H1 (cell line): Measurements from ENCODE around the gene OTUB1. TPM values are rescaled to one million over a fixed set of nuclear protein-coding genes. Genes with fewer than 3 reads are reported as not detected.

Experiments used
- CTCF ChIA-PET: fragments of 300-600 bp; sonication (Branson Sonifier 250); formaldehyde crosslinking; loops from one replicate; lab custom pipeline; 2021; ENCODE audit not compliant: partially characterized antibody; lab: Charles Lee
- POLR2A ChIA-PET: fragments of 300-600 bp; sonication (Branson Sonifier 250); formaldehyde crosslinking; loops from one replicate; lab custom pipeline; 2021; ENCODE audit warnings: inconsistent platforms; ENCODE audit not compliant: partially characterized antibody; lab: Charles Lee
- DNase-seq, 2 experiments: peaks; one replicate each; pipeline versions ENCODE4 v3.0.0 to v3.0.0-alpha.2; 2010 to 2022; ENCODE audit warnings: low spot score in 2 of 2, low read depth in 1 of 2, mixed read lengths in 1 of 2
- FAIRE-seq: peaks from 2 replicates; lab custom pipeline; 2011; peaks lifted over from hg19 to GRCh38; lab: Jason Lieb, UNC
- H2AFZ ChIP-seq: 2 replicates; pipeline ENCODE4 v1.8.1; 2012; ENCODE audit warnings: low read length, inconsistent platforms
- H2AK5ac ChIP-seq: 2 replicates; pipeline ENCODE4 v1.6.1; 2013; ENCODE audit warnings: low read depth, low read length
- H2BK120ac ChIP-seq: replicated peaks from 2 replicates; pipeline ENCODE3; 2013; ENCODE audit warnings: low read depth, low read length, inconsistent platforms
- H2BK12ac ChIP-seq: 2 replicates; pipeline ENCODE4 v1.6.1; 2013; ENCODE audit warnings: low read depth, low read length
- H2BK15ac ChIP-seq: 2 replicates; pipeline ENCODE4 v1.6.1; 2013; ENCODE audit warnings: low read length
- H2BK20ac ChIP-seq: 2 replicates; pipeline ENCODE4 v1.6.1; 2013; ENCODE audit warnings: low read length
- H2BK5ac ChIP-seq: 2 replicates; pipeline ENCODE4 v1.6.1; 2013; ENCODE audit warnings: low read depth, low read length
- H3K14ac ChIP-seq: 2 replicates; pipeline ENCODE4 v1.6.1; 2013; ENCODE audit warnings: inconsistent platforms; ENCODE audit not compliant: insufficient read length
- H3K18ac ChIP-seq: 2 replicates; pipeline ENCODE4 v1.6.1; 2013; ENCODE audit warnings: low read length; ENCODE audit errors: extremely low read depth
- H3K23ac ChIP-seq: 2 replicates; pipeline ENCODE4 v1.6.1; 2013; ENCODE audit warnings: inconsistent platforms; ENCODE audit not compliant: insufficient read length
- H3K23me2 ChIP-seq: 2 replicates; pipeline ENCODE4 v1.6.1; 2013; ENCODE audit warnings: low read depth, low read length
- H3K27ac ChIP-seq: 2 replicates; pipeline ENCODE4 v1.6.1; 2011; ENCODE audit warnings: low read depth, low read length, inconsistent platforms
- H3K27me3 ChIP-seq, 4 experiments: replicated peaks in 1 of 4; 1 replicate in 1 of 4; 2 replicates in 3 of 4; pipeline versions ENCODE4 v1.6.1 to v1.8.1; 2011 to 2013; ENCODE audit warnings: low read length in 3 of 4, mild to moderate bottlenecking in 3 of 4, inconsistent platforms in 2 of 4, mixed read lengths in 2 of 4, moderate library complexity in 1 of 4; ENCODE audit not compliant: control insufficient read depth in 3 of 4, insufficient read depth in 3 of 4; ENCODE audit errors: extremely low read depth in 1 of 4
- H3K36me3 ChIP-seq, 4 experiments: 2 replicates each; pipeline versions ENCODE4 v1.6.1 to v1.8.1; 2011 to 2013; ENCODE audit warnings: mild to moderate bottlenecking in 4 of 4, low read length in 3 of 4, moderate library complexity in 2 of 4, control low read depth in 1 of 4, inconsistent platforms in 1 of 4; ENCODE audit not compliant: insufficient read depth in 4 of 4, control insufficient read depth in 2 of 4
- H3K4ac ChIP-seq: replicated peaks from 2 replicates; pipeline ENCODE3; 2013; ENCODE audit warnings: low read length, low read depth, mixed read lengths, inconsistent platforms; ENCODE audit not compliant: insufficient read length
- H3K4me1 ChIP-seq, 4 experiments: replicated peaks in 1 of 4; 1 replicate in 1 of 4; 2 replicates in 3 of 4; pipeline versions ENCODE4 v1.6.1 to v1.8.1; 2011 to 2013; ENCODE audit warnings: low read length in 3 of 4, inconsistent platforms in 2 of 4, mixed read lengths in 1 of 4; ENCODE audit not compliant: insufficient read depth in 4 of 4, control insufficient read depth in 3 of 4
- H3K4me2 ChIP-seq, 2 experiments: 2 replicates each; pipeline versions ENCODE4 v1.6.1 to v1.8.1; 2011 to 2013; ENCODE audit warnings: low read depth in 2 of 2, low read length in 2 of 2, control low read depth in 1 of 2, inconsistent platforms in 1 of 2, mild to moderate bottlenecking in 1 of 2; ENCODE audit not compliant: insufficient read depth in 1 of 2
- H3K4me3 ChIP-seq, 4 experiments: fragments of 200-600, 300-600 bp in 1 of 4; sonication (generic), shearing (Covaris generic), sonication (Bioruptor Twin) in 1 of 4; 2 replicates each; pipeline versions ENCODE4 v1.5.1 to v1.8.1; 2011 to 2016; ENCODE audit warnings: low read length in 4 of 4, low read depth in 3 of 4, control low read depth in 2 of 4, inconsistent platforms in 2 of 4, mild to moderate bottlenecking in 2 of 4, mixed read lengths in 1 of 4, moderate library complexity in 1 of 4; ENCODE audit not compliant: insufficient read depth in 2 of 4; ENCODE audit errors: extremely low read depth in 1 of 4
- H3K56ac ChIP-seq: replicated peaks from 2 replicates; pipeline ENCODE3; 2013; ENCODE audit warnings: low read depth, mild to moderate bottlenecking, mixed read lengths, low read length, inconsistent platforms; ENCODE audit not compliant: insufficient read length
- H3K79me1 ChIP-seq: 2 replicates; pipeline ENCODE4 v1.6.1; 2013; ENCODE audit warnings: low read depth, low read length, control low read depth
- H3K79me2 ChIP-seq, 2 experiments: 2 replicates each; pipeline versions ENCODE4 v1.6.1 to v1.8.1; 2012 to 2013; ENCODE audit warnings: low read length in 2 of 2, mild to moderate bottlenecking in 2 of 2, inconsistent platforms in 1 of 2; ENCODE audit not compliant: insufficient read depth in 2 of 2, control insufficient read depth in 1 of 2
- H3K9ac ChIP-seq, 4 experiments: replicated peaks in 1 of 4; 1 replicate in 1 of 4; 2 replicates in 3 of 4; pipeline versions ENCODE4 v1.6.1 to v1.8.1; 2011 to 2013; ENCODE audit warnings: low read depth in 3 of 4, low read length in 3 of 4, control low read depth in 2 of 4, mild to moderate bottlenecking in 2 of 4, moderate library complexity in 2 of 4, inconsistent platforms in 1 of 4; ENCODE audit errors: extremely low read depth in 1 of 4
- H3K9me3 ChIP-seq, 2 experiments: 2 replicates each; pipeline versions ENCODE4 v1.6.1 to v1.8.1; 2012 to 2013; ENCODE audit warnings: mild to moderate bottlenecking in 2 of 2, moderate library complexity in 2 of 2, control low read depth in 1 of 2, inconsistent platforms in 1 of 2, low read depth in 1 of 2, low read length in 1 of 2, mixed read lengths in 1 of 2; ENCODE audit not compliant: insufficient read depth in 2 of 2
- H4K20me1 ChIP-seq, 2 experiments: replicated peaks in 1 of 2; 2 replicates each; pipeline versions ENCODE3 to v1.8.1; 2011 to 2013; ENCODE audit warnings: inconsistent platforms in 2 of 2, low read length in 2 of 2, mild to moderate bottlenecking in 1 of 2; ENCODE audit not compliant: insufficient read depth in 2 of 2, control insufficient read depth in 1 of 2
- H4K5ac ChIP-seq: 2 replicates; pipeline ENCODE4 v1.6.1; 2013; ENCODE audit warnings: low read length, low read depth, mixed read lengths, inconsistent platforms; ENCODE audit not compliant: insufficient read length
- H4K8ac ChIP-seq: 2 replicates; pipeline ENCODE4 v1.8.0; 2013; ENCODE audit warnings: mild to moderate bottlenecking, moderate library complexity, low read length, inconsistent platforms; ENCODE audit not compliant: insufficient read depth; ENCODE audit errors: extremely low read depth
- H4K91ac ChIP-seq: replicated peaks from 2 replicates; pipeline ENCODE3; 2013; ENCODE audit warnings: low read length, mixed read lengths, inconsistent platforms; ENCODE audit not compliant: insufficient read length
- CTCF ChIP-seq, 3 experiments: IDR thresholded peaks; 1 replicate in 2 of 3; 2 replicates in 1 of 3; pipeline versions ENCODE4 v1.5.1 to v1.6.1; 2011; ENCODE audit warnings: low read length in 3 of 3, mild to moderate bottlenecking in 3 of 3, inconsistent platforms in 2 of 3, low read depth in 1 of 3, moderate library complexity in 1 of 3; ENCODE audit not compliant: insufficient read depth in 1 of 3; ENCODE audit errors: control extremely low read depth in 1 of 3
- E2F6 ChIP-seq: IDR thresholded peaks from 2 replicates; pipeline ENCODE4 v1.6.1; 2012; ENCODE audit warnings: inconsistent platforms
- MAX ChIP-seq: IDR thresholded peaks from 2 replicates; pipeline ENCODE4 v1.6.1; 2012; ENCODE audit warnings: inconsistent platforms
- RBBP5 ChIP-seq: IDR thresholded peaks from 2 replicates; pipeline ENCODE4 v1.7.1; 2012; ENCODE audit warnings: low read depth, mild to moderate bottlenecking, inconsistent platforms, low read length, moderate library complexity, borderline replicate concordance
- TAF1 ChIP-seq: IDR thresholded peaks from 2 replicates; pipeline ENCODE4 v1.6.1; 2011; ENCODE audit warnings: mild to moderate bottlenecking, low read depth, low read length
- WGBS, 2 experiments: shearing (Covaris generic) in 1 of 2; methylation state at CpG; one replicate each; pipeline versions ENCODE4 v1.1.6 to v1.1.7; 2013 to 2015; ENCODE audit warnings: low lambda C conversion rate in 2 of 2, mixed read lengths in 2 of 2, inconsistent platforms in 1 of 2, low coverage in 1 of 2, missing lambda C conversion rate in 1 of 2; ENCODE audit not compliant: insufficient replicate concordance in 2 of 2, insufficient coverage in 1 of 2, insufficient read length in 1 of 2; ENCODE audit errors: extremely low coverage in 1 of 2, missing lambda C conversion rate in 1 of 2; 5-methylcytosine and 5-hydroxymethylcytosine counted together
- polyA plus RNA-seq, 7 experiments: library from polyadenylated mRNA; depleted of rRNA in 3 of 7; stranded (reverse) in 5 of 7; unstranded in 2 of 7; fragments of >200 nt in 5 of 7; fragments of 200-250 nt in 2 of 7; gene quantifications; 1 replicate in 5 of 7; 2 replicates in 1 of 7; 4 replicates in 1 of 7; pipeline versions ENCODE4 v1.2.1 to v1.2.3, GENCODE V29; 2011 to 2013; ENCODE audit warnings: missing spikeins in 2 of 7, mixed read lengths in 2 of 7
- total RNA-seq: library from RNA; stranded (reverse); fragmentation: NEBNext Ultra II Directional; extraction: Animal tissue kit (Norgen Biotek cat#: 25700); gene quantifications from 2 replicates; pipeline ENCODE4 v1.2.1, GENCODE V29; 2021

Gene OTUB1
- total and polyA plus RNA-seq, 2 of the 8 experiments (the other 6 are each of a cell fraction or from before 2014, with no cell fraction given), result 110 to 274 TPM

GRCh38 chr11:64007160-64007628 lies 21.0 kb downstream of the OTUB1 start:
- peak in 1 of 2 experiments; percentile 73 for DNase-seq
- Histone ChIP-seq H3K14ac (no peak overlapping the region), H4K91ac (no peak overlapping the region)

More at GRCh38 chr11:64007160-64007628, 21.0 kb downstream of the OTUB1 start:
- H2BK5ac ChIP-seq, result no peak overlapping the region; the same call in 1 of the 2 replicates
- no peak overlapping the region for H3K9ac ChIP-seq
- peak overlapping the region; percentile 48 for H3K18ac ChIP-seq
- H3K56ac ChIP-seq, result no peak overlapping the region
- no peaks in the 10 kb centered on the region; the same call in 1 of the 2 replicates for H3K79me1 ChIP-seq
- no peak overlapping the region for H2BK15ac ChIP-seq
- peaks cover 28 to 89% (median 74%) of the 10 kb centered on the region in 4 experiments for H3K27me3 ChIP-seq
- peaks cover 1 to 2% of the 10 kb centered on the region in 2 experiments for H4K20me1 ChIP-seq
- H3K23me2 ChIP-seq, result peaks cover 21% of the 10 kb centered on the region; the same call in 1 of the 2 replicates
- H3K4me3 ChIP-seq, result peak overlapping the region; percentile 21 to 57 (median 34); a peak in 6 of 8 replicates
- peaks cover 0 to 15% (median 10%) of the 10 kb centered on the region in 4 experiments; a peak in 5 of 7 replicates for H3K4me1 ChIP-seq
- H3K79me2 ChIP-seq, result no peaks in the 10 kb centered on the region
- peak overlapping the region; percentile 43; the same call in 1 of the 2 replicates for H2BK12ac ChIP-seq
- H2AFZ ChIP-seq, result no peak overlapping the region
- H4K8ac ChIP-seq, result no peak overlapping the region
- CTCF ChIA-PET, result interaction anchor here (0.7 to 6.3 kb wide), 23 partner anchors 9 to 203 kb away, joined by 3 to 43 read pairs (median 3); no protein-coding TSS in a partner anchor
- H3K4me2 ChIP-seq, result peak overlapping the region; percentile 79 to 86
- TF ChIP-seq MAX (peak; percentile 93), CTCF (IDR thresholded peaks at IDR 0.05; ENCODE audit: control extremely low read depth in 1 of 3, insufficient read depth in 1 of 3, low read depth in 1 of 3, low read length in 3 of 3) (no peak), TAF1 (no peak), E2F6 (peak; percentile 78), RBBP5 (0 out of 2 replicates have a peak, but pooled peaks have one; percentile 23)
- H2BK120ac ChIP-seq, result no peak overlapping the region
- H3K36me3 ChIP-seq, result no peaks in the 10 kb centered on the region
- H3K4ac ChIP-seq, result no peak overlapping the region
- no peak overlapping the region for H2BK20ac ChIP-seq
- no peak overlapping the region for H3K23ac ChIP-seq
- POLR2A ChIA-PET, result interaction anchor here (0.8 to 2.7 kb wide), 12 partner anchors 9 to 178 kb away, joined by 3 to 11 read pairs (median 4); no protein-coding TSS in a partner anchor
- H3K27ac ChIP-seq, result no peak overlapping the region
- 7% methylated on average over 26 of the region's 27 CpGs; no CpG with 5 or more reads in 1 of the 2 experiments for WGBS, 2 experiments
- H4K5ac ChIP-seq, result no peak overlapping the region
- no peak for FAIRE-seq
- H2AK5ac ChIP-seq, result no peak overlapping the region
- H3K9me3 ChIP-seq, result peaks cover 0 to 6% of the 10 kb centered on the region in 2 experiments; a peak in 1 of 4 replicates
